Parathyroid adenoma (tissue), 2 donors: Measurements from ENCODE around the gene SLC16A14.

ENCODE experiments used
- H2AFZ ChIP-seq: fragments of 300-600 bp; sonication (generic); one replicate; pipeline ENCODE4 v1.7.0; 2017; ENCODE audit warnings: antibody characterized with exemption, mild to moderate bottlenecking
- H3K27ac ChIP-seq: fragments of 300-600 bp; sonication (generic); one replicate; pipeline ENCODE4 v1.7.0; 2017
- H3K27me3 ChIP-seq: fragments of 300-600 bp; sonication (generic); one replicate; pipeline ENCODE4 v1.7.0; 2017; ENCODE audit warnings: low read length; ENCODE audit not compliant: control insufficient read depth, insufficient read depth
- H3K36me3 ChIP-seq: fragments of 300-600 bp; sonication (generic); one replicate; pipeline ENCODE4 v1.7.0; 2017; ENCODE audit warnings: low read length; ENCODE audit not compliant: control insufficient read depth, insufficient read depth
- H3K4me1 ChIP-seq: fragments of 300-600 bp; sonication (generic); one replicate; pipeline ENCODE4 v1.7.0; 2017; ENCODE audit warnings: control low read depth
- H3K4me2 ChIP-seq: fragments of 300-600 bp; sonication (generic); one replicate; pipeline ENCODE4 v1.7.0; 2017; ENCODE audit warnings: low read length
- H3K4me3 ChIP-seq: fragments of 300-600 bp; sonication (generic); one replicate; pipeline ENCODE4 v1.7.0; 2017; ENCODE audit warnings: low read depth, low read length
- H3K79me2 ChIP-seq: fragments of 300-600 bp; sonication (generic); one replicate; pipeline ENCODE4 v1.7.0; 2017; ENCODE audit warnings: control low read depth
- H3K9ac ChIP-seq: fragments of 300-600 bp; sonication (generic); one replicate; pipeline ENCODE4 v1.7.0; 2017; ENCODE audit warnings: mild to moderate bottlenecking
- H3K9me3 ChIP-seq: fragments of 300-600 bp; sonication (generic); one replicate; pipeline ENCODE4 v1.7.0; 2017; ENCODE audit warnings: low read length; ENCODE audit not compliant: control insufficient read depth
- TF ChIP-seq, protein P1 (sequence below): fragments of 300-600 bp; sonication (generic); IDR thresholded peaks from one replicate; pipeline ENCODE4 v1.7.0; 2017; ENCODE audit warnings: antibody characterized with exemption, mild to moderate bottlenecking
- donor health status: primary hyperparathyroidism.

SLC16A14 gene

GRCh38 chr2:230071421-230071820 lies 2.7 kb upstream of the SLC16A14 start:
- Histone ChIP-seq H3K27ac (no peak overlapping the region), H3K36me3 (no peaks in the 10 kb centered on the region), H3K9ac (no peak overlapping the region), H3K79me2 (no peaks in the 10 kb centered on the region), H3K9me3 (no peaks in the 10 kb centered on the region), H3K4me1 (peaks cover 9% of the 10 kb centered on the region), H3K4me2 (no peak overlapping the region), H3K27me3 (no peaks in the 10 kb centered on the region), H2AFZ (no peak overlapping the region), H3K4me3 (no peak overlapping the region)
- TF ChIP-seq, protein P1, sequence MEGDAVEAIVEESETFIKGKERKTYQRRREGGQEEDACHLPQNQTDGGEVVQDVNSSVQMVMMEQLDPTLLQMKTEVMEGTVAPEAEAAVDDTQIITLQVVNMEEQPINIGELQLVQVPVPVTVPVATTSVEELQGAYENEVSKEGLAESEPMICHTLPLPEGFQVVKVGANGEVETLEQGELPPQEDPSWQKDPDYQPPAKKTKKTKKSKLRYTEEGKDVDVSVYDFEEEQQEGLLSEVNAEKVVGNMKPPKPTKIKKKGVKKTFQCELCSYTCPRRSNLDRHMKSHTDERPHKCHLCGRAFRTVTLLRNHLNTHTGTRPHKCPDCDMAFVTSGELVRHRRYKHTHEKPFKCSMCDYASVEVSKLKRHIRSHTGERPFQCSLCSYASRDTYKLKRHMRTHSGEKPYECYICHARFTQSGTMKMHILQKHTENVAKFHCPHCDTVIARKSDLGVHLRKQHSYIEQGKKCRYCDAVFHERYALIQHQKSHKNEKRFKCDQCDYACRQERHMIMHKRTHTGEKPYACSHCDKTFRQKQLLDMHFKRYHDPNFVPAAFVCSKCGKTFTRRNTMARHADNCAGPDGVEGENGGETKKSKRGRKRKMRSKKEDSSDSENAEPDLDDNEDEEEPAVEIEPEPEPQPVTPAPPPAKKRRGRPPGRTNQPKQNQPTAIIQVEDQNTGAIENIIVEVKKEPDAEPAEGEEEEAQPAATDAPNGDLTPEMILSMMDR: no peak

DNA sequence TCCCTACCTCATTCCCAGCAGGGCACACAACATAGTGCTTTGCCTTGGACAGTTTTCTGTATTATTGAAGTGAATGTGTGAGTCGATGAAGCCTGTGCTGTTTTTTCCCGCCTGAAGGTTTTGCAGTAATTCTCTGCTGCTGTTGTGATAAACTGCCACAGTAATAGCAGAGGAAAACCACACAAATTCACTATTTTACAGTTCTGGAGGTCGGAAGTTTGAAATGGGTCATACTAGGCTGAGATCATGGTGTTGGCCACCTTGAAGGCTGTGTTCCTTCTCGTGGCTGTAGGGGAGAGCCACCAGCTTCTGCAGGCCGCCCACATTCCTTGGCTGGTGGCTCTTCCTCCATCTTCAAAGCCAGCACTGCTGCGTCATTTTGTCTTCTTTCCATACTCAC lies 678 bp upstream of the SLC16A14 start:
- Histone ChIP-seq H3K4me1 (peaks cover 5% of the 10 kb centered on the region), H3K9ac (no peak overlapping the region), H3K27me3 (no peaks in the 10 kb centered on the region), H3K4me2 (no peak overlapping the region), H3K9me3 (no peaks in the 10 kb centered on the region), H3K79me2 (peaks cover 9% of the 10 kb centered on the region), H3K4me3 (no peak overlapping the region), H2AFZ (no peak overlapping the region), H3K27ac (no peak overlapping the region), H3K36me3 (no peaks in the 10 kb centered on the region)
- TF ChIP-seq, protein P1: no peak

DNA sequence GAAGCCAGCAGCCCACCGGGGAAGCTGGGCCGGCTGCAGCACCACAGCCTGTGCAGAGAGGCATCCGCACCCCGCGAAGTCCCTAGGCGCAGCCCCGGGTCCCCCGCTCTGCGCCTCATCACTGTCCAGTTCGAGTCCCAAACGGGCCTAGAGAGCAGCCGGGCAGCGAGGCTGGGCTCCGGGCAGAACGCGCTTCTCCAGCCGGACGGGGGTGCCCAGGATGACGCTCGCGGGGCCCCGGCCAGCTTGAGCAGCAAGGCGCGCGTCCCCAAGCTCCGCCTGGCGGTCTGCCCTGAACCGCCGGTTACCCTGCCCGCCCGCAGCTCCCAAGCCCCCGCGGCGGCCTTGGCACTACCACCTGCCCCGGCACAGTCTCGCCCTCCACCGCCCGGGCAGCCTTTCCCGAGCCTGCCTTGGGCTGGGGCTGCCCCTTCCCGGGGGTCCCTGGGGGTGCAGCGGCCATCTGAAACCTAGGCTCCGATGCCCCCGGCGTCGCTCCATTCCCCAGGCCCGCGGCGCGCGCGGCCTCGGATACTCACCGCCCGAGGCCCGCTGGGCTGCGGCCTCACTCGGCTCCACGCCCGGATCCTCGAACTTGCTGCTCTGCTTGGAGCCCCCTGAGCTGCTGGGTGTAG lies 591 bp downstream of the SLC16A14 start:
- peak overlapping the region; percentile 93 for H3K9ac ChIP-seq
- H3K9me3 ChIP-seq: no peaks in the 10 kb centered on the region
- no peaks in the 10 kb centered on the region for H3K27me3 ChIP-seq
- H3K27ac ChIP-seq: peak overlapping the region; percentile 90
- no peaks in the 10 kb centered on the region for H3K36me3 ChIP-seq
- H3K4me1 ChIP-seq: peaks cover 8% of the 10 kb centered on the region
- peaks cover 19% of the 10 kb centered on the region for H3K79me2 ChIP-seq
- TF ChIP-seq, protein P1: peak; percentile 36
- peak overlapping the region; percentile 69 for H3K4me3 ChIP-seq
- peak overlapping the region; percentile 93 for H2AFZ ChIP-seq
- H3K4me2 ChIP-seq: peak overlapping the region; percentile 95

DNA sequence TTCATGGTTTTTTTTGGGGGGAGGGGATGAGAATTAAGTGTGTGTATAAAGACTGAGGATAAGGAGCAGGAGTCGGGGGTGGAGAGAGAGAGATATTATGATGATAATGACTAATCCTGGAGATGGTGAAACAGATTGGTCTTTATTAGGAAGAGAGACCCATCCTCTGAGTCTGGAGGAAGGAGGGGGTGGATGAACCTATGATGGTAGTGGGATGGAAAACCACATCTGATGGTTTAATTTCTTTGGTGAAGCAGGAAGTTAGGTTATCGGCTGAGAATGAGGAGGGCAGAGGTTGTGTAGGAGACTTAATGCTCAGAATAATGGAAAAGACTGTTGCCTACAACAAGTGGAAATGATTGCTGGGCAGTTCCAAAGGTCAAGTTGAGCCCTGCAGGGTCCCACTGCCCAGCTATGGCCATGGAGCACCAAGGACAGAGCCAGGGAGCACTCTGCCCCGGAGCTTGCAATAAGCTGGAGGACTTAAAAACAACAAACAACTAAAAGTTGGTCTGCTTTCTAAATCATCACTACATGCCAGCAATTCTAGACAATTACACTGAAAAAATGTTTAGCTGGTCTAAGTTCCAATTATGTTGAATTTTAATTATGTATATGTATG lies 7.9 kb downstream of the SLC16A14 start:
- no peak overlapping the region for H3K4me3 ChIP-seq
- TF ChIP-seq, protein P1: no peak
- no peaks in the 10 kb centered on the region for H3K27me3 ChIP-seq
- H3K27ac ChIP-seq: no peak overlapping the region
- no peak overlapping the region for H3K4me2 ChIP-seq
- H3K9ac ChIP-seq: no peak overlapping the region
- peaks cover 3% of the 10 kb centered on the region for H3K4me1 ChIP-seq
- no peak overlapping the region for H2AFZ ChIP-seq
- H3K79me2 ChIP-seq: peaks cover 47% of the 10 kb centered on the region
- no peaks in the 10 kb centered on the region for H3K36me3 ChIP-seq
- no peaks in the 10 kb centered on the region for H3K9me3 ChIP-seq
